ENCODE results near the gene ROBO1. TPM values are rescaled to one million over a fixed set of nuclear protein-coding genes. Genes with fewer than 3 reads are reported as not detected.

The ROBO1 gene
- total RNA-seq, 1 experiment from 2014 or later: 32.2 TPM

- H3K36me3 Mint-ChIP-seq (ENCODE audit: insufficient read depth, unreplicated experiment): no peaks in the 10 kb centered on the region
- H3K4me1 Mint-ChIP-seq (ENCODE audit: insufficient read depth, unreplicated experiment): peaks cover 11% of the 10 kb centered on the region
- no TSS peak for BruUV-seq (replicated peaks)
- no peaks in the 10 kb centered on the region for H3K27me3 Mint-ChIP-seq (ENCODE audit: insufficient read depth, unreplicated experiment)
- peak overlapping the region; percentile 63 for H3K27ac Mint-ChIP-seq (ENCODE audit: low read depth, unreplicated experiment)
- ChIA-PET CTCF (interaction anchor here (0.5 to 7.6 kb wide), 9 partner anchors 26 to 696 kb away, joined by 3 to 69 read pairs (median 3); no protein-coding TSS in a partner anchor), POLR2A (interaction anchor here (0.6 to 2.2 kb wide), 3 partner anchors 308 to 367 kb away, joined by 3 to 23 read pairs (median 3); no protein-coding TSS in a partner anchor)
- no peak for DNase-seq (ENCODE audit: unreplicated experiment)
- TF ChIP-seq CTCF (IDR thresholded peaks at IDR 0.05; ENCODE audit: unreplicated experiment): no peak
- intact Hi-C loops (cut with micrococcal nuclease): no loop called here
- no peaks in the 10 kb centered on the region for H3K9me3 Mint-ChIP-seq (ENCODE audit: unreplicated experiment)
- no peak overlapping the region for H3K4me3 Mint-ChIP-seq (ENCODE audit: unreplicated experiment)
Observed at GRCh38 chr3:78665101-78665500, 1102.7 kb downstream of the ROBO1 start.

GRCh38 chr3:78660957-78661356 lies 1106.8 kb downstream of the ROBO1 start:
- BruUV-seq (replicated peaks): no TSS peak
- no peak overlapping the region for H3K4me3 Mint-ChIP-seq (ENCODE audit: unreplicated experiment)
- no peak for DNase-seq (ENCODE audit: unreplicated experiment)
- TF ChIP-seq CTCF (IDR thresholded peaks at IDR 0.05; ENCODE audit: unreplicated experiment): no peak
- intact Hi-C loops (cut with micrococcal nuclease): no loop called here
- H3K9me3 Mint-ChIP-seq (ENCODE audit: unreplicated experiment): no peaks in the 10 kb centered on the region
- ChIA-PET CTCF (interaction anchor here (0.8 to 7.6 kb wide), 4 partner anchors 317 to 371 kb away, joined by 4 to 69 read pairs (median 20); no protein-coding TSS in a partner anchor), POLR2A (interaction anchor here (1.0 to 1.8 kb wide), 4 partner anchors 69 to 358 kb away, joined by 3 to 13 read pairs (median 4); no protein-coding TSS in a partner anchor)
- H3K27ac Mint-ChIP-seq (ENCODE audit: low read depth, unreplicated experiment): no peak overlapping the region
- H3K27me3 Mint-ChIP-seq (ENCODE audit: insufficient read depth, unreplicated experiment): no peaks in the 10 kb centered on the region
- H3K4me1 Mint-ChIP-seq (ENCODE audit: insufficient read depth, unreplicated experiment): peaks cover 3% of the 10 kb centered on the region
- H3K36me3 Mint-ChIP-seq (ENCODE audit: insufficient read depth, unreplicated experiment): peaks cover 6% of the 10 kb centered on the region

GRCh38 chr3:78659386-78659987 lies 1108.3 kb downstream of the ROBO1 start:
- ChIA-PET POLR2A (no interaction called here), CTCF (interaction anchor here (0.7 to 7.6 kb wide), 10 partner anchors 13 to 903 kb away, joined by 3 to 69 read pairs (median 5); no protein-coding TSS in a partner anchor)
- peak; percentile 63 for TF ChIP-seq CTCF (IDR thresholded peaks at IDR 0.05; ENCODE audit: unreplicated experiment)
- DNase-seq (ENCODE audit: unreplicated experiment): peak; percentile 57
- peaks cover 6% of the 10 kb centered on the region for H3K36me3 Mint-ChIP-seq (ENCODE audit: insufficient read depth, unreplicated experiment)
- H3K27me3 Mint-ChIP-seq (ENCODE audit: insufficient read depth, unreplicated experiment): no peaks in the 10 kb centered on the region
- no peaks in the 10 kb centered on the region for H3K9me3 Mint-ChIP-seq (ENCODE audit: unreplicated experiment)
- no peak overlapping the region for H3K4me3 Mint-ChIP-seq (ENCODE audit: unreplicated experiment)
- no peaks in the 10 kb centered on the region for H3K4me1 Mint-ChIP-seq (ENCODE audit: insufficient read depth, unreplicated experiment)
- BruUV-seq (replicated peaks): no TSS peak
- intact Hi-C loops (cut with micrococcal nuclease): loop anchor here (1.0 to 5.0 kb wide), 5 partner anchors 319 to 838 kb away; no protein-coding TSS in a partner anchor
- no peak overlapping the region for H3K27ac Mint-ChIP-seq (ENCODE audit: low read depth, unreplicated experiment)

- POLR2A ChIA-PET: no interaction called here
- CTCF ChIA-PET: interaction anchor here (0.6 to 1.8 kb wide), 6 partner anchors 9 to 1609 kb away, joined by 3 to 6 read pairs (median 4); no protein-coding TSS in a partner anchor
- DNase-seq (ENCODE audit: unreplicated experiment): no peak
- H3K4me1 Mint-ChIP-seq (ENCODE audit: insufficient read depth, unreplicated experiment): no peaks in the 10 kb centered on the region
- no peak for TF ChIP-seq CTCF (IDR thresholded peaks at IDR 0.05; ENCODE audit: unreplicated experiment)
- no peaks in the 10 kb centered on the region for H3K27me3 Mint-ChIP-seq (ENCODE audit: insufficient read depth, unreplicated experiment)
- H3K27ac Mint-ChIP-seq (ENCODE audit: low read depth, unreplicated experiment): no peak overlapping the region
- intact Hi-C loops (cut with micrococcal nuclease): loop anchor here (5.0 to 10.0 kb wide), 3 partner anchors 373 to 1393 kb away; no protein-coding TSS in a partner anchor
- BruUV-seq (replicated peaks): no TSS peak
- H3K4me3 Mint-ChIP-seq (ENCODE audit: unreplicated experiment): no peak overlapping the region
- H3K36me3 Mint-ChIP-seq (ENCODE audit: insufficient read depth, unreplicated experiment): no peaks in the 10 kb centered on the region
- no peaks in the 10 kb centered on the region for H3K9me3 Mint-ChIP-seq (ENCODE audit: unreplicated experiment)
Observed at GRCh38 chr3:78647726-78648125, 1120.1 kb downstream of the ROBO1 start.

Measured in MCF 10A (cell line).